RPMI7951 (cell line): ENCODE results near the gene ACSL5. TPM values are rescaled to one million over a fixed set of nuclear protein-coding genes. Genes with fewer than 3 reads are reported as not detected.

Experiments
- DNase-seq: peaks from one replicate; pipeline ENCODE4 v3.0.0-alpha.2; 2012; ENCODE audit warnings: low read depth
- total RNA-seq: library from RNA; depleted of rRNA; stranded (reverse); fragments of >200 nt; shearing (Covaris generic); gene quantifications from 2 replicates; pipeline ENCODE4 v1.2.3, GENCODE V29; 2014; rRNA removed

The ACSL5 gene, protein sequence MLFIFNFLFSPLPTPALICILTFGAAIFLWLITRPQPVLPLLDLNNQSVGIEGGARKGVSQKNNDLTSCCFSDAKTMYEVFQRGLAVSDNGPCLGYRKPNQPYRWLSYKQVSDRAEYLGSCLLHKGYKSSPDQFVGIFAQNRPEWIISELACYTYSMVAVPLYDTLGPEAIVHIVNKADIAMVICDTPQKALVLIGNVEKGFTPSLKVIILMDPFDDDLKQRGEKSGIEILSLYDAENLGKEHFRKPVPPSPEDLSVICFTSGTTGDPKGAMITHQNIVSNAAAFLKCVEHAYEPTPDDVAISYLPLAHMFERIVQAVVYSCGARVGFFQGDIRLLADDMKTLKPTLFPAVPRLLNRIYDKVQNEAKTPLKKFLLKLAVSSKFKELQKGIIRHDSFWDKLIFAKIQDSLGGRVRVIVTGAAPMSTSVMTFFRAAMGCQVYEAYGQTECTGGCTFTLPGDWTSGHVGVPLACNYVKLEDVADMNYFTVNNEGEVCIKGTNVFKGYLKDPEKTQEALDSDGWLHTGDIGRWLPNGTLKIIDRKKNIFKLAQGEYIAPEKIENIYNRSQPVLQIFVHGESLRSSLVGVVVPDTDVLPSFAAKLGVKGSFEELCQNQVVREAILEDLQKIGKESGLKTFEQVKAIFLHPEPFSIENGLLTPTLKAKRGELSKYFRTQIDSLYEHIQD
- 18.5 TPM in 2 replicates for total RNA-seq

DNA sequence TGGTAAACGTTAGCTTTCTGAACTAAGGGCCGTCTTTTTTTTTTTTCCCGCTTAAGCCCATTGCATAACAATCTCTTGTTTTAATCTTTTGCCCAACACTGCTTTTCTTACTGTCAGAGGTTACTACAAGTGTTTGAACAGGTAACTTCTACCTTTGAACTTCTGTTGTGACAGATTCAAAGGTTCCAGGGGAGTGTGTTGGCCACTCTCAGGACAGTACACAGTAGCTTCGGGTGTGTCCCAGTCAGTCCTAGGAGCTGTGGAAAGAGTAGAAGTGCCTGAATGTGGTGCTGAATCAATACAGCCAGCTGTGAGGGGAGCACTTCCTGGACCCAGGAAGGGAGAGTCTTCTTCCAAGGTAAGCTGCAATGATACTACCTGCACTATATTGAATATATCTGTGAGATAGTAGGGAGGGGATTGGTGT, at the start of gene ACSL5:
ACSL5 (plus strand) TSS at position 205 of the 427 bp plus-strand sequence. CDS start 20,831 bp downstream, outside the sequence.
- DNase-seq: no peak

DNA sequence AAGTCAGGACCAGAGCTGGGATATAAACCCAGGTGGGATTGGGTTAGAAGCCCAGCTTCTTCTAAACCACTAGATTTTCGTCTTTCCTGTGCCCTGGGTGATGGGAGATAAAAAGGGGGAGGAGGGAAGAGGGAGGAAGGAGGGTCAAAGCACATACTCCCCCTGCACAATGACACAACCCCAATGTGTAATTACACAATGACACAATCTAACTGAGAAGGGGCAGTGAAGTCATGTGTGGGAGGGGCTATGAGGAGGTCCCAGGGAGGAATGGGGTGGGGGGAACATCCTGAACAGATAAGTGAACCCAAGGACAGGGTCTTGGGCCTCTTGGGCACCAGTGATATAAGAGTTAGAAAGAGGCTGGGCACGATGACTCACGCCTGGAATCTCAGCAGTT, 46.2 kb upstream of the ACSL5 start:
- no peak for DNase-seq

- no peak for DNase-seq
Observed at GRCh38 chr10:112330162-112330561, 43.8 kb upstream of the ACSL5 start.

DNA sequence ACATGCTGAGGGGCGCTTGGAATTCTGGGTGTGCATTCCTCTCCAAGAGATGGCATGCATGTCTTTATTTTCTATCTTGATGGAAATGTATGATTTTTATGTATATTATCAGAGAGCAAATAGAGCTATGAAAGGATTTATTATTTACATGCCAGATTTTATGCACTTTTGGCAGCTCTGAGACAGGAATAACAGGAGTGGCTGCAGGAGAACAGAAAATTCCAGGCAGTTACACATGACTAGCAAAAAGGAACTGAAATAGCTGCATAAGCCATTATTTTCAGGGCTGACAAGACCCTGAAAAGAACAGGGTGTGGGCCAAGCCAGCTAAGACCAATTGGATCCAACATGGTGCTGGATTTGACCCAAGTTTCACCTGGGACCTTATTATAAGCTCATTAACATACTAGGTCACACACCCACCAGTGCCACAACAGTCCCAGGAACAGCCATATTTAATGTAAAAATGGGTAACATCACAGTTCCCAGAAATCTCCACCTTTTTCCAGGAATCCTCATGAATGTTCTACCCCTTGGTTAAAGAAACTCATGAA, 43.2 kb upstream of the ACSL5 start:
- no peak for DNase-seq

GRCh38 chr10:112332022-112332421, 41.9 kb upstream of the ACSL5 start:
- DNase-seq: no peak

- no peak for DNase-seq
Observed at GRCh38 chr10:112332509-112333228, 41.2 kb upstream of the ACSL5 start.

DNA sequence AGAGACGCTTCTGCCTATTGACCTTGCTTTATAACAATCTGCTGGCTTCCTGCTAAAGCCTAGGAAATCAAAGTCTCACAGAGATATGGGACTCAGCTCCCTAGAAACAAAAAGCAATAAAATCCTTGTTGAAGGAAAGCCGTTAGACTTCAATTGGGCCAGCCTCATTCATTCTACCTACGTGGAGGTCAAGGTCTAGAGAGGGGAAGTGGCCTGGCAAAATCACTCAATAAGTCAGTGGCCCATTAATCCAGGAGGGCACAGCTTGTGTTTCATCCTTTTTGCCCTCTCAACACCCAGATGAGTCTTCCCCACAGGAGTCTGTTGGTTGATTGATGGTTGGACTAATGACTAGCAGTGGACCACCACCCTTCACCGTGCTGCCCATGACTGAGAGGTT, 40.5 kb upstream of the ACSL5 start:
- no peak for DNase-seq

DNA sequence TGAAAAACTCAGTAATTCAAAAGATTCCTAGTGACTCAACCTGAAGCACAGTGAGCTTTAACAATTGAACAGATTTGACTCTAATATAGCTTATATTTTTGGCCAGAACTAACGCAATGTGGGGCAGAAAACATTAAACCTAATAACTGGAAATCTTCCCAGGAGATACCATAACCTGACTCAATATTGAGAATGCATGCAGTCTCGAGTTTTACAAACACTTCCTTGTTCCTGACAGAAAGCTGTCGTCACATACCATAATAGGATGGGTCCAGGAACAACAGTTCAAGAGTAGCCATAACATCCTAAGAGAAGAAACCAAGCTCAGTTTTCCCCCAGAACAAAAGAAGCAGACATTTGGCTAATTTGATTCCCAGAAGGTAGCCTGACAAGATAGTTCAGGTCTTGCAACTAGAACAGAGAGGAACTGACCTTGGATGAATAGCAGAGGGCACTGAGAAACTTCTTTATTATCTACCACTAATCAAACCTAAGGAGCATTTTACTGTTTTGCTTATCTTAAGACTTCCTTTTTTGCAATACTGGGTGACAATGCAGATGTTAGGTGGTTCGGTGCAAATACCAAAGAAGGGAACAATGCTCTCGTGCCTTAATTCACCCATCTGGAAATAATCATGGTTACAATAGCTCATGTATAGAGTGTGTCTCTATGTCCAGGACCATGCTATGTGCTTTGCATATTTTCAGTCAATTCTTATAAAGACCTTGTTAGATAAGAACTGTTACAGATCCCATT, 38.6 kb upstream of the ACSL5 start:
- DNase-seq: no peak

- DNase-seq: no peak
Observed at GRCh38 chr10:112335868-112336265, 38.0 kb upstream of the ACSL5 start.

- no peak for DNase-seq
Observed at GRCh38 chr10:112336556-112337201, 37.2 kb upstream of the ACSL5 start.

DNA sequence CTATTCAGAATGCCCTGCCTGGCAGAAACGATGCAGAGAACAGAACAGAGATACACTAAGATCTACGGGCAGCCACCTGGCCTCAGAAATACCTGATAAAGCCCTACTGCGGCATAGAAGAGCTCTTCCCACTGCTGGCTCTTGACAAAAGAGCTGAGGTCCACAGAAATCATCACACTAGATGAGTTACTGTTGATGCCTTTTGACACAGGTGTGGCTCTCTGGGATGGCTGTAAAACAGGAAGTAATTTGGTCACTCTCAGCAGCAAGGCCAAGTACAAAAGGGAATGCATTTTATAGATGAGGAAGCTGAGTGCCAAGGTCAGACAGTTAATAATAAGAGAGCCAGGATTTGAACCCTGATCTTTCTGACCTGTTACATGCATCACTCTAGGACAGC, 35.0 kb upstream of the ACSL5 start:
- no peak for DNase-seq

GRCh38 chr10:112340601-112341000, 33.3 kb upstream of the ACSL5 start:
- no peak for DNase-seq

DNA sequence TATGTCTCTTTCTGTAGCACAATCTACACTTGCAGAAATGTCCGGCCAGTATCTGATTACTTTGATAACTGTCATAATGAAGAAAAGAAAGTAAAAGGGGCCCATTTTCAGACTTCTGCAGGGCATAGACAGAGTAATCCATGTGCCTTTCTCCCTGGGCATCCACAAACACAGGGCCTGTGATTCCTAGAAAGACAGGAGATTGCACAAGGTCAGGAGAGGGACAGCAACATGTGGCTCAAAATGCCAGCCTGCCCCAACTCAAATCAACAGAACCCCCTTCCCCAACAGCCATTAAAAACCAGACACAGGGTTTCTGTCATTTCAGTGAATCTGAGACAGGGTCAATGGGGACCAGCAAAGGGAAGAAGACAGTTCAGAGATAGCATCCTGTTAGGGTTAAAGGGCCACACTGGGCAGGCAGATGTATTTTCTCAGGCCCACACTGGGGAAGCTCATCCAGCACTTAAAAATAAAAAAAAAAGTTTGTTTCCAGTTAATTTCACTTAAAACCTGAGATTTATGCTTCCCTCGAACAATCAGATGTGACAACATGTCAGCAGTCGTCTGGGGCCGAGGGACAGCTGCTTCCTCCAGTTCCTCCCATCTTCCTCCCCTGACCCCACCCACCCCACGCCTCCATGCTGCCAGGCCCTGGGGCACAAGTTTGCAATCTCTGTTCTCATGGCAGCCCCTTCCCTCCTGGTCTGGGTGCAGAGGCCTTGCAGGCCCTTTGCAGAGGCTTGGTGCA, 30.7 kb upstream of the ACSL5 start:
- DNase-seq: no peak

GRCh38 chr10:112344261-112344660, 29.7 kb upstream of the ACSL5 start:
- no peak for DNase-seq

DNA sequence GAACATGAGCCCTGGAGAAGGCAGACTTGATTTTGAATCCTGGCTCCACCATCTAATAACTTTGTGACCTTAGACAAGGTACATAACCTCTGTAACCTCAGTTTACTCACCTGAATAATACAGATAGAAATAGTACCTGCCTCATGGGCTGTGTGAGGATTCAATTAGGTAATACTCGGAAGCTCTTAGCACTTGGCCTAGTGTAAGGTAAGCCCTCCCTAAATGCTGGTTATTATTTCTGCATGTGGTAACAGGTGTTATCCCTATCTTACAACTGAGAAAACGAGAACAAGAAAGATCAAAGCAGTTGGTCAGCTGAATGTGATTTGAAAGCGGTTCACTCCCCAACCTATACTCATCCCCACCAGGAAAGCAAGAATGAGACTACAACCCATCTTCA, 28.7 kb upstream of the ACSL5 start:
- DNase-seq: no peak

DNA sequence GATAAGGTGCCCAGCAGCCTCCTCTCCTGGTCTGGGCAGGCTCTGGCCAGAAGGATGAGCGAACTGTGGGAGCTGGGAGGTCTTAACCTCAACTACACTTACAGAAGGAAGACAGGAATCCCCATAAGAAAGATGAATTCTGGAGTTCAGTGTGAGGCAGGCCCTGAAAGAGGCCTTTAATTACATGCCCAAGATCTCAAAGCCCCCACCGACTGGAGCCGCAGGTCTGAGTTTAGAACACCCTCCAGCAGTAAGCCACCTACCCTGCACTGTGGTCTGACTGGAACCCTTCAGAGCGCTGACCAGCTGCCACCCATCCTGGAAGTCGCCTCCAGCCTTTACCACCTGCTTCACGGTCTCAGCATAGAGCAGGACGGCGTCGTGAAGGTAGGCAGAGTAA, 28.2 kb upstream of the ACSL5 start:
- no peak for DNase-seq

DNA sequence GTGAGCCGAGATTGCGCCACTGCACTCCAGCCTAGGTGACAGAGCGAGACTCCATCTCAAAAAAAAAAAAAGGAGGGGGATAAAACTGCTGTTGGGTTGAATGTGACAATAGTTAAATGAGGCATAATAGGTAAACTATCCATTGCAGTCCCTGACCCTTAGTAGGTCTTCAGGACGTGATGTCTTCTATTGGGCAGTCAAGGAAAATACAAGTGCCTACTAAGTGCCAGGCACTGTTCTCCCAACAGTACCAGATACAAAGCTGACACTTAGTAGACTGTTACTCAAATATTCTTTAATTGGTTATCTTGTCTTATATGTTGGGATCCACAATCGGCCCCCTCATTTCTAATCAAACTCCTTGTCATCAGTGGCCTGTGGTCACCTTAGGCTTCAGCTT, 27.1 kb upstream of the ACSL5 start:
- no peak for DNase-seq

- no peak for DNase-seq
Observed at GRCh38 chr10:112347709-112348671, 25.9 kb upstream of the ACSL5 start.

DNA sequence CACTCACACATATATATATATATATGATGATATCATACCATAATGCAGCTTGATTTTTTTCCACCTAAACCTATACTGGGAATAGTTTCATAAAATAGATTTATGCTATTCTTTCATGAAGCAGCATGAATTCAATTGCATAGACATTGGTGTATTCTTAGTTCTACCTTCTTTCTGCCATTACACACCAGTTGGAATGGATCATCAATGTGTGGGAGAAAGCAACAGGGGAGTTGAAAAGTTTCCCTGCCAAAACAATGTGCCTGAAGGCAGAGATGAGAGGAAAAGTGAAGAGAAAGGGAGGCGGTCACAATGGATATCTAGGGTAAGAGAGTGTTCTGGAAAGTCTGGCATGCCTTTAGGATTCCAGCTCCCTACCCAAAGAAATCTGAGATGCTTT, 25.2 kb upstream of the ACSL5 start:
- DNase-seq: no peak
